ENCODE results near the gene MICAL2.

DNA sequence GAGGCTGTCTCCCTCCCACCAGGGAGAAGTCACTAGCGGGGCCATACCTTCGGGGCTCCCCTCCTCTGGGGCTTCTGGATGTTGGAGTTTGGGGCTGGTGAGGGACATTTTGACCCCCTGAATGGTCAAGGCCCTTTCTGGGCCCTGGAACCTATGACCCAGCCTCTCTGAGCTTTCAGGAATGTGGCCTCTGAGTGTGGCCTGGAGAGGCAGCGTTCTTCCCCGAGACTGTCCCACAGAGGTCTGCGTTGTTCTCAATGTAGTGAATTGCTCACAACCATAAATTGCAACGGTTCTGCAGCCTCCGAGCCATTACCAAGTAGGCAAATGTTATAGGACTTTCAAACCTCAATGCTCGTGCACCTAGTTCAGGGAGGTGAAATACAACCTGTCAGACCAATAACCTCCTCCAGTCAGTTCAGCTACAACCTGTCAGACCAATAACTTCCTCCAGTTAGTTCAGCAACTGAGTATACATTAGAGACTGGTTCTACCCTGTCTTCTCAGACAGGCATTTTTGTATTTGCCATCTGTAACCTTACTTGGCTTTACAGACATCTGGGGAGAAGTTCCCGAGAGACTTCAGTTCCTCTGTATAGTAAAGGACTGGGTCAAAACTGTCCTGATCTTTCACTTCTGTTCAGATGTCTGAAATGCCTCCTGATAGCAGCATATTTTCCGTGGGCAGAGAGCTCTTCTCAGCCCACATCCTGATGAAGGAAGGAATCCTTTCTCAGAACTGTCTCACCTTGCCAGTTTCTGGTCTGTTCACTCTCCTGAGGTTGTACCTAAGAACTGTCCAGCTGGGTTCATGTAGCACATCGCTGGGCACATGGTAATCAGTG lies 34.2 kb downstream of the MICAL2 start:
- TF ChIP-seq POLR2A (IDR thresholded peaks at IDR 0.05), result no peak
- TF ChIP-seq, protein P1, sequence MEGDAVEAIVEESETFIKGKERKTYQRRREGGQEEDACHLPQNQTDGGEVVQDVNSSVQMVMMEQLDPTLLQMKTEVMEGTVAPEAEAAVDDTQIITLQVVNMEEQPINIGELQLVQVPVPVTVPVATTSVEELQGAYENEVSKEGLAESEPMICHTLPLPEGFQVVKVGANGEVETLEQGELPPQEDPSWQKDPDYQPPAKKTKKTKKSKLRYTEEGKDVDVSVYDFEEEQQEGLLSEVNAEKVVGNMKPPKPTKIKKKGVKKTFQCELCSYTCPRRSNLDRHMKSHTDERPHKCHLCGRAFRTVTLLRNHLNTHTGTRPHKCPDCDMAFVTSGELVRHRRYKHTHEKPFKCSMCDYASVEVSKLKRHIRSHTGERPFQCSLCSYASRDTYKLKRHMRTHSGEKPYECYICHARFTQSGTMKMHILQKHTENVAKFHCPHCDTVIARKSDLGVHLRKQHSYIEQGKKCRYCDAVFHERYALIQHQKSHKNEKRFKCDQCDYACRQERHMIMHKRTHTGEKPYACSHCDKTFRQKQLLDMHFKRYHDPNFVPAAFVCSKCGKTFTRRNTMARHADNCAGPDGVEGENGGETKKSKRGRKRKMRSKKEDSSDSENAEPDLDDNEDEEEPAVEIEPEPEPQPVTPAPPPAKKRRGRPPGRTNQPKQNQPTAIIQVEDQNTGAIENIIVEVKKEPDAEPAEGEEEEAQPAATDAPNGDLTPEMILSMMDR (IDR thresholded peaks at IDR 0.05), result no peak
